Measurements from ENCODE around the gene KRTAP10-12.
"Not testable (repeated sequence)": the region's sequence is repeated elsewhere in the genome, so short reads cannot be mapped to it uniquely, and the experiment has no call there.

KRTAP10-12 gene

DNA sequence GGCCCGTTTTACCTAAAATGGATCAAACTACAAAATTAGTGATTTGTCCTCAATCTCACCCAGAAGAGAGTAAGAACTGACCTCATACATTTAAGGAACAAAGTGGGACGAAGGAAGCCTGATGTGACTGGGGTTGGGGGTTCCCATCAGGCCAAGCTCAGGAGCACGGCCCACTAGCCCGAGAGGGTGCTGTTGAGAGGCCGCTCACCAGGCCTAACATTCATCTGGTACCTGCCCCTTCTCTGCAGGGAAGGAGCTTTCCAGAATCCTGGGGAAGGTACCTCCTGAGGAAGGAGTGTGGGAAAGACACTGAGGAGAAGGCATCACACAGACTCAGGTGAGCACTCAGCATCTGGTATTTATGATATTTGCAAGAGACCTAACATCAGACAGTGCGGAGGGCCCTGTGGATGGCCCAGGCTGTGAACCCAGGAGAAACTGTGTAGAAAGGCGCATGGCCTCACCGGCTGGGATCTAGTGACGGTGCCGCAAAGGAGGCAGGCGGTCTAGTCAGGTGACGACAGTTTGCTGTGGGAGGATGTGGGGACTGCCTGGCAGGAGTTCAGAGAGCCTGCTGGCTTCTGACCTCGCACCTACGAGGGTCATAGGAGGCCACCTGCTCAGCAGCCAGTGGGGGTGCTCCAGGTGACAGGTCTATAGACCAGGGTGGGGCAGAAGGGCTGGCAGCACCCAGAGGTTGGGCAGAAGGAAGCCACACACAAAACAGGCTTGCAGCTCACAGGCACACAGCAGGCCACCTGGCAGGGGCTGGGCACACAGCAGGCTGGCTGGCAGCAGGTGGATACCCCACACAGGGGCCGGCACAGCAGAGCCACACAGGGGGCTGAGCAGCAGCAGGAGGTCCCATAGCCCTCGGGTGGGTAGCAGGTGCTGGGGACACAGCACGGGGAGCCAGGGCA lies 43.1 kb upstream of the KRTAP10-12 start:
- TF ChIP-seq, protein P1, sequence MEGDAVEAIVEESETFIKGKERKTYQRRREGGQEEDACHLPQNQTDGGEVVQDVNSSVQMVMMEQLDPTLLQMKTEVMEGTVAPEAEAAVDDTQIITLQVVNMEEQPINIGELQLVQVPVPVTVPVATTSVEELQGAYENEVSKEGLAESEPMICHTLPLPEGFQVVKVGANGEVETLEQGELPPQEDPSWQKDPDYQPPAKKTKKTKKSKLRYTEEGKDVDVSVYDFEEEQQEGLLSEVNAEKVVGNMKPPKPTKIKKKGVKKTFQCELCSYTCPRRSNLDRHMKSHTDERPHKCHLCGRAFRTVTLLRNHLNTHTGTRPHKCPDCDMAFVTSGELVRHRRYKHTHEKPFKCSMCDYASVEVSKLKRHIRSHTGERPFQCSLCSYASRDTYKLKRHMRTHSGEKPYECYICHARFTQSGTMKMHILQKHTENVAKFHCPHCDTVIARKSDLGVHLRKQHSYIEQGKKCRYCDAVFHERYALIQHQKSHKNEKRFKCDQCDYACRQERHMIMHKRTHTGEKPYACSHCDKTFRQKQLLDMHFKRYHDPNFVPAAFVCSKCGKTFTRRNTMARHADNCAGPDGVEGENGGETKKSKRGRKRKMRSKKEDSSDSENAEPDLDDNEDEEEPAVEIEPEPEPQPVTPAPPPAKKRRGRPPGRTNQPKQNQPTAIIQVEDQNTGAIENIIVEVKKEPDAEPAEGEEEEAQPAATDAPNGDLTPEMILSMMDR (IDR thresholded peaks at IDR 0.05) = no peak
- no peak for DNase-seq (ENCODE audit: low spot score)
- H3K27ac ChIP-seq = no peak overlapping the region
- no peak overlapping the region for H3K4me3 ChIP-seq

DNA sequence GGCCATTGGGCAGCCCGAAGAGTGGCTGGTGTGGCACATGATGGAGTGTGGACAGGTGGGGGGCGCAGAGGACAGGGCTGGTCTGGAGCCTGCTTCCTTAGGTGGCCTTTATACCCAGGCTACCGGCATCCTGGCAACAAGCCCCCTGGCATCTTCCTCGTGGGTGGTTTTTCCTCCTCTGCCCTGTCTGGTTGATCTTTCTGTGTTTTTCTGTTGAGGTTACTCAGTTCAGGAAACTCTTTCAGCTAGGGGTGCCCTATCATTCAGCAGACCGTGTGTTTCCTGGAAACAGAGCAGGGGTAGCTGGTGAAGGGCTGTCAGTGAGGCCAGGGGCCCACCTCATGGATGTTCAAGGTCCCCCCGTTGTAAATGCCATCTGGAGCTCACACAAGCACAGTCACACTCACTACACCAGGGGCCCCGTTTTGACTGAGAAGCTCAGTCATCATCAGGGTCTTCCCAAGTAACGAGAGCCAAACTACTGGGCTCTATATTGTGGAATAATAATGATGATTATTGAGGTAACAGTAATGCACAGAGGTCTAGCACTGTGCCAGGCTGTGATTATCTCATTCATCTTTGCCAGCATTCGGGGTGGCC lies 42.3 kb upstream of the KRTAP10-12 start, which contains the start of gene KRTAP12-4:
TSS of gene KRTAP12-4 (minus strand) at position 84 of the 600 bp plus-strand sequence. CDS start at position 39, 45 bp downstream.
- no peak within 1 kb of the TSS for H3K27ac ChIP-seq
- DNase-seq (ENCODE audit: low spot score) = no peak
- TF ChIP-seq, protein P1 (IDR thresholded peaks at IDR 0.05) = no peak
- H3K4me3 ChIP-seq = no peak within 1 kb of the TSS

DNA sequence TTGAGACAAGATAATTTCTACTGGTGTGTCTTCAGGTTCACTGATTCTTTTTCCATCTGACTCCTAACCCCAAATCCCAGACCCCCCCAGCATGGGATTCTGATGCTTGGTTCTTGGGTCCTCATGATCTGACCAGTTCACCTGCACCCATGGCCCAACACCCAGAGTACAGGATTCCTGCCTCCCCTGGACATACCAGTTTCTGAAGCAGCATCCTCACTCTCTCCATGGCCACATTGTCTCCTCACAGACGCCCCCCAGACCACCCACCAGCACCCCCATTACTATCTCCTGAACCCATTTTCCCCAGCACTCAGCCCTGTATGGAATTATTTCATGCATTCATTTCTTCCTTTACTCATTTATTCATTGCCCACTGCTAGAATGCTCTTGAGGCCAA lies 40.1 kb upstream of the KRTAP10-12 start:
- H3K4me3 ChIP-seq = no peak overlapping the region
- H3K27ac ChIP-seq = no peak overlapping the region
- no peak for DNase-seq (ENCODE audit: low spot score)
- TF ChIP-seq, protein P1 (IDR thresholded peaks at IDR 0.05) = no peak

DNA sequence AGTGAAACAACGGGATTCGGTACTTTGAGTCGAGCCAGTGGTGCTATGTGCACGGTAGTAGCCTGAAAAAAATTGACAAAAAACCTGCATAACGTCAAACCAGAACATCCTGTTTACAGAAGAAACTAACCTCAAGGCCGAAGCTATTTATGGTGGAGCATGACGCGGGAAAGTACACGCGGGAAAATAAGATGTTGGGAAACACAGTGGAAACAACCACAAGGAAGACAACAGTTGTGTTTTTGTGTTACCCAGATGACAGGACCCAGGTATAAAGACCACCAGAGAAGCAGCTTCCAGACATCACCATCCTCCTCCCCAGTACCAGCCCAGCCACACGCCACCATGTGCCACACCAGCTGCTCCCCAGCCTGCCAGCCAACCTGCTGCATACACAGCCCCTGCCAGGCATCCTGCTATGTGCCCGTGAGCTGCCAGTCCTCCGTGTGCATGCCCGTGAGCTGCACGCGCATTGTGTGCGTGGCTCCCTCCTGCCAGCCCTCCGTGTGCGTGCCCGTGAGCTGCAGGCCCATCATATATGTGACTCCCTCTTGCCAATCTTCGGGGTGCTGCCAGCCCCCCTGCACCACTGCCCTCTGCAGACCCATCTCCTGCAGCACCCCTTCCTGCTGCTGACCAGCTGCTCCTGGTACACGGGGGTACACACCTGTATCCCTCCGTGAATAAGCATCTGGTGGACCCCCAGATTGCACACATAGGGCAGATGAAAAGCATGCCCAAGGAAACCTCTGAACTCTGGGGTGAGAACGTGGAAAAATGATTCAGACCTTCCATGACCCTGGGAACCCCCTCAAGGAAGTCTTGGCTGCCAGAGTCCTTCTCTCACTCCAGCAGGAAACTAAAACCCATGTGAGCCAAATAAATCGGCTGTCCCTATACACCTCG lies 39.1 kb upstream of the KRTAP10-12 start, which contains the start of gene KRTAP12-3:
TSS of gene KRTAP12-3 (plus strand) at position 298 of the 906 bp plus-strand sequence. CDS start at position 346, 48 bp downstream.
- TF ChIP-seq, protein P1 (IDR thresholded peaks at IDR 0.05) = no peak
- Histone ChIP-seq H3K27ac (no peak within 1 kb of the TSS), H3K4me3 (no peak within 1 kb of the TSS)
- no peak for DNase-seq (ENCODE audit: low spot score)

DNA sequence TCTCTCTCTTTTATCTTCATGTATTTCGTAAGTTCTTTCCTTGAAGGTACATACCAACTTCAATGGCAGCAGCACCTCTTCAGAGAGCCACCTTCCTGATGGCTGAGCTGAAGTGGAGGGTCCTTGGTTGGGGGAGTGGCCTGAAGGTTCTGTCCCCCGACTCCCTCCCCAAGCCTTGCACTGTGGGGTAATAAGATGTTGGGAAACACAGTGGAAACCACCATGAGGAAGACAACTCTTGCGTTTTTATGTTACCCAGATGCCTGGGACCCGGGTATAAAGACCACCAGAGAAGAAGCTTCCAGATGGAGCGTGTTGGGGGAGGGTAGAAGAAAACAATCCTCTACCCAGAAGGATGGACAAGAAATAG lies 38.4 kb upstream of the KRTAP10-12 start:
- TF ChIP-seq, protein P1 (IDR thresholded peaks at IDR 0.05) = no peak
- DNase-seq (ENCODE audit: low spot score) = no peak
- H3K4me3 ChIP-seq = no peak overlapping the region
- H3K27ac ChIP-seq = no peak overlapping the region

DNA sequence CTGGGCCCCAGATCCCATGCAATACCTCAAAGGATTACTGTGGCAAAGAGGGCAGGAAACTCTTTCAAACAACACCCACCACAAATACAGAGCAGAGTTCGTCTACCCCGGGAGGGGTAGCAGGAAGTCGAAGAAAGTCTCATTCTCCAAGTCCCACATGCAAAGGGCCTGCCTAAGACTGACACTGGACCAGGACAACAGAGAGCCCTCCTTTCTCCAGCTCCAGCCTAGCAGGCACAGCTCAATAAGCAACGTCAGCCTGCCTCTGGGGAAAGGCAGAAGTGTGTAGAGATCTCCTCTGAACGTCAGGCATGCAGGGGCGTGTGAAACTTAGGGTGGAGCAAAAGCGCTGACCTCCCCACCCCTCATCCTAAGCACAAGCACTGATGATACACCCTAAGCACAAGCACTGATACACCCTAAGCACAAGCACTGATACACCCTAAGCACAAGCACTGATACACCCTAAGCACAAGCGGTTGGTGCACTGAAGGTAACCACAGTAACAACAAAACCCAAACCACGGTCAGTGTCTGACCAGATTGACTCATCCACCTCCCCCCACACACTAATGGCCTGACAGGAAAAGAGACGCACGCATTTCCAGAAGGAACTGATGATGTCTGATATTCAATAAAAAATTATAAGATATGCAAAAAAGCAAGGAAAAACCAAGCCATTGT lies 37.9 kb upstream of the KRTAP10-12 start:
- TF ChIP-seq, protein P1 (IDR thresholded peaks at IDR 0.05) = no peak
- no peak for DNase-seq (ENCODE audit: low spot score)
- H3K27ac ChIP-seq = no peak overlapping the region
- H3K4me3 ChIP-seq = no peak overlapping the region

DNA sequence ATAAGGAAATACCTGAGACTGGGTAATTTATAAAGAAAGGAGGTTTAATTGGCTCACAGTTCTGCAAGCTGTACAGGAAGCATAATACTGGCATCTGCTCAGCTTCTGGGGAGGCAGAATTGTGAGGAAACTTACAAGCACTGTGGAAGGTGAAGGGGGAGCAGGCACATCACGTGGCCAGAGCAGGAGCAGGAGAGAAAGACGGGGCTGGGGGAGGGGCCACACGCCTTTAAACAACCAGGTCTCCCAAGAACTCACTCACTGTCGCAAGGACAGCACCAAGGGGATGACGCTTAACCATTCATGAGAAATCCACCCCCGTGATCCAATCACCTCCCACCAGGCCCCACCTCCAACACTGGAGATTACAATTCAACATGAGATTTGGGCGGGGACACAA lies 35.4 kb upstream of the KRTAP10-12 start:
- not testable (repeated sequence) for H3K4me3 ChIP-seq; H3K27ac ChIP-seq; DNase-seq (ENCODE audit: low spot score)
